ENCODE data around the gene UBE2J1. TPM values are rescaled to one million over a fixed set of nuclear protein-coding genes. Genes with fewer than 3 reads are reported as not detected.

Gene UBE2J1
- total RNA-seq, 2 experiments from 2014 or later: 34.7 to 34.9 TPM

DNA sequence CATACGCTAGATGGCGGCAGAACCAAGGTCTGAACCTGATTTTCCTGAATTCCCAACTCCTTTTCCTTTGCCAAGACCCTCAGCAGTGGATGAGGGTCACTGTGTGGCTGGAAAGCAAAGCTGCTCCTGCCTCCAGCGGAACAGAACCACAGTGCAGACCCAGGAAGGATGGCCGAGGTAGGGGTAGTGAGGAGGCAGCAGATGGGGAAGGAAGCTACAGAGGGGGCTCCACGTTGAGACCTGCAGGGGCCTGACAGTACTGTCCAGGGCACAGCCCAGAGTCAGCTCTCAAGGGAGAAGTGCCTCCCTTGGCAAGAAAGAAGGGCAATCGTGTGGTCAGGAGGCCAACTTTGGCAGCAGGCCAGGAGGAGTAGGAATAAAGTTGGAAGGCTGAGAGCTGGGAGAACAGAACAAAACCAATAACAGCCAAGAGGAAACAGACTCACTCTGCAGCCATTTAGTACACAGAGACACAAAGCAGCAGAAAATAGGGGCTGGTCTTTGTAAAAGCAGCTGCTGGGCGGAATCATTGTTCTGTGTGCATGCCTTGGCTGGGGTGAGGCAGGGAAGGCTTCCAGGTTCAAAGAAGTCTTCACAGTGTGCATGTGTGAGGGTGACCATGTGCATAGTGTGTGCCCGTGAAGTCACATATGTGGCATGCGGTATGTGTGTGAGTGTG, 40.5 kb downstream of the UBE2J1 start:
- DNase-seq (no peak), ATAC-seq (ENCODE audit: poor library complexity) (no peak)
- peaks cover 2% of the 10 kb centered on the region for H3K4me1 ChIP-seq (ENCODE audit: insufficient read depth, low read length)
- TF ChIP-seq, protein P1, sequence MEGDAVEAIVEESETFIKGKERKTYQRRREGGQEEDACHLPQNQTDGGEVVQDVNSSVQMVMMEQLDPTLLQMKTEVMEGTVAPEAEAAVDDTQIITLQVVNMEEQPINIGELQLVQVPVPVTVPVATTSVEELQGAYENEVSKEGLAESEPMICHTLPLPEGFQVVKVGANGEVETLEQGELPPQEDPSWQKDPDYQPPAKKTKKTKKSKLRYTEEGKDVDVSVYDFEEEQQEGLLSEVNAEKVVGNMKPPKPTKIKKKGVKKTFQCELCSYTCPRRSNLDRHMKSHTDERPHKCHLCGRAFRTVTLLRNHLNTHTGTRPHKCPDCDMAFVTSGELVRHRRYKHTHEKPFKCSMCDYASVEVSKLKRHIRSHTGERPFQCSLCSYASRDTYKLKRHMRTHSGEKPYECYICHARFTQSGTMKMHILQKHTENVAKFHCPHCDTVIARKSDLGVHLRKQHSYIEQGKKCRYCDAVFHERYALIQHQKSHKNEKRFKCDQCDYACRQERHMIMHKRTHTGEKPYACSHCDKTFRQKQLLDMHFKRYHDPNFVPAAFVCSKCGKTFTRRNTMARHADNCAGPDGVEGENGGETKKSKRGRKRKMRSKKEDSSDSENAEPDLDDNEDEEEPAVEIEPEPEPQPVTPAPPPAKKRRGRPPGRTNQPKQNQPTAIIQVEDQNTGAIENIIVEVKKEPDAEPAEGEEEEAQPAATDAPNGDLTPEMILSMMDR (IDR thresholded peaks at IDR 0.05): no peak
- Mint-ChIP-seq H3K27ac (no peak overlapping the region), H3K4me3 (no peak overlapping the region), H3K36me3 (ENCODE audit: low read depth) (peaks cover 8% of the 10 kb centered on the region), H3K4me1 (ENCODE audit: low read depth) (no peaks in the 10 kb centered on the region), H3K27me3 (no peaks in the 10 kb centered on the region), H3K9me3 (no peaks in the 10 kb centered on the region)
- H3K27me3 ChIP-seq (ENCODE audit: control insufficient read depth in 1 of 2, insufficient read depth in 2 of 2, low read length in 2 of 2): no peaks in the 10 kb centered on the region
- H3K27ac ChIP-seq (ENCODE audit: low read depth in 1 of 2, low read length in 2 of 2): no peak overlapping the region
- intact Hi-C loops (cut with DNase I, micrococcal nuclease): no loop called here
- CTCF ChIA-PET: no interaction called here
- POLR2A ChIA-PET: no interaction called here
- H3K4me3 ChIP-seq (ENCODE audit: low read length): no peak overlapping the region
- peaks cover 4% of the 10 kb centered on the region for H3K36me3 ChIP-seq (ENCODE audit: insufficient read depth, low read length)
- H3K9me3 ChIP-seq (ENCODE audit: control insufficient read depth in 1 of 2, insufficient read depth in 1 of 2, low read length in 2 of 2): no peaks in the 10 kb centered on the region

DNA sequence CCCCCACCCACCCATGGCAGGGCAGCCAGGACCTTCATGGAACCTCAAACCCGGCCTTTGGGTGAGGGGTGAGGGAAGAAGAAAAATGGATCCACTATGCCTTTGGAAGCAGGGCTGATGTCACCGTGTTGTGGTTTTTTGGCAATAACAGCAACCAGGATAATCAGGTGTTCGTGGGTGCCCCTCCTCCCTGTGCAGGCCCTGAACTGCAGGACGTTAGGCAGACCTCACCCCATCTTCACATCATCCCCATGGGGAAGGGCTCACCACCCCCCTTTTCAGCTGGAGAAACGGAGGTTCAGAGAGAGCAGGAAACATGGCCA, 41.0 kb downstream of the UBE2J1 start:
- intact Hi-C loops (cut with DNase I, micrococcal nuclease): no loop called here
- Mint-ChIP-seq H3K36me3 (ENCODE audit: low read depth) (peaks cover 8% of the 10 kb centered on the region), H3K27ac (no peak overlapping the region), H3K9me3 (no peaks in the 10 kb centered on the region), H3K27me3 (no peaks in the 10 kb centered on the region), H3K4me3 (no peak overlapping the region), H3K4me1 (ENCODE audit: low read depth) (no peaks in the 10 kb centered on the region)
- no peak overlapping the region for H3K4me3 ChIP-seq (ENCODE audit: low read length)
- POLR2A ChIA-PET: no interaction called here
- peaks cover 2% of the 10 kb centered on the region for H3K4me1 ChIP-seq (ENCODE audit: insufficient read depth, low read length)
- CTCF ChIA-PET: no interaction called here
- DNase-seq: no peak
- no peak overlapping the region for H3K27ac ChIP-seq (ENCODE audit: low read depth in 1 of 2, low read length in 2 of 2)
- H3K27me3 ChIP-seq (ENCODE audit: control insufficient read depth in 1 of 2, insufficient read depth in 2 of 2, low read length in 2 of 2): no peaks in the 10 kb centered on the region
- ATAC-seq (ENCODE audit: poor library complexity): no peak
- TF ChIP-seq, protein P1 (IDR thresholded peaks at IDR 0.05): no peak
- no peaks in the 10 kb centered on the region for H3K9me3 ChIP-seq (ENCODE audit: control insufficient read depth in 1 of 2, insufficient read depth in 1 of 2, low read length in 2 of 2)
- H3K36me3 ChIP-seq (ENCODE audit: insufficient read depth, low read length): peaks cover 4% of the 10 kb centered on the region

DNA sequence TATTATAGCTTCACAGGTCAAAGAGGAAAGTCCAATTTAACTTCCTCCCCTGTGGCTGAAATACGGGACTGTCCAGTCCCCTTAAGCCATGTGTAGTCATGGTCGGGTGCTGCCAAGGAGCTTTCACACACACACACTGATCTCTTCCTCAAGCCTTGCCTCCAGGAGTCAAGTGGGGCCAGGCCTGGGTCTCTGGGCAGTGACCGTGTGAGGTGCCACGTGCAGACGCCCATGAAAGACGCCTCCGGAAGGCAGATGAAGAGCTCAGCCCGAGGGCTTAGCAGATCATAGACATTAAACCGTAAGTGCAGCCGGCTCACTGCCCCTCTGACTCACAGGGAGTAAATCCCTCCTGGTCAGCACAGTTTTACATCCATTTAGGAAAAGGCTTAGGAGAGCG, 41.6 kb downstream of the UBE2J1 start:
- Histone ChIP-seq H3K9me3 (ENCODE audit: control insufficient read depth in 1 of 2, insufficient read depth in 1 of 2, low read length in 2 of 2) (no peaks in the 10 kb centered on the region), H3K4me3 (ENCODE audit: low read length) (no peak overlapping the region), H3K27me3 (ENCODE audit: control insufficient read depth in 1 of 2, insufficient read depth in 2 of 2, low read length in 2 of 2) (no peaks in the 10 kb centered on the region), H3K4me1 (ENCODE audit: insufficient read depth, low read length) (peaks cover 2% of the 10 kb centered on the region), H3K36me3 (ENCODE audit: insufficient read depth, low read length) (peaks cover 4% of the 10 kb centered on the region), H3K27ac (ENCODE audit: low read depth in 1 of 2, low read length in 2 of 2) (no peak overlapping the region)
- Mint-ChIP-seq H3K27me3 (no peaks in the 10 kb centered on the region), H3K9me3 (no peaks in the 10 kb centered on the region), H3K36me3 (ENCODE audit: low read depth) (peaks cover 8% of the 10 kb centered on the region), H3K4me3 (no peak overlapping the region), H3K27ac (no peak overlapping the region), H3K4me1 (ENCODE audit: low read depth) (no peaks in the 10 kb centered on the region)
- ChIA-PET CTCF (no interaction called here), POLR2A (no interaction called here)
- TF ChIP-seq, protein P1 (IDR thresholded peaks at IDR 0.05): no peak
- no peak for DNase-seq
- intact Hi-C loops (cut with DNase I, micrococcal nuclease): no loop called here
- no peak for ATAC-seq (ENCODE audit: poor library complexity)

Measured in CD4-positive, alpha-beta T cell (primary cell).